Testis (tissue), 3 donors: ENCODE data around the gene PHRF1. TPM values are rescaled to one million over a fixed set of nuclear protein-coding genes. Genes with fewer than 3 reads are reported as not detected.

Experiments used
- DNase-seq: peaks from one replicate; pipeline ENCODE4 v3.0.0-alpha.2; 2019
- H3K27ac ChIP-seq, 2 donors: fragments of 200-600 bp; sonication (generic); one replicate each; pipeline ENCODE4 v1.5.1; 2019
- H3K27me3 ChIP-seq: fragments of 200-600 bp; sonication (generic); one replicate; pipeline ENCODE4 v1.5.1; 2019
- H3K36me3 ChIP-seq: fragments of 200-600 bp; sonication (generic); one replicate; pipeline ENCODE4 v1.5.1; 2017; ENCODE audit warnings: low read depth; ENCODE audit errors: missing control alignments
- H3K4me1 ChIP-seq: fragments of 200-600 bp; sonication (generic); one replicate; pipeline ENCODE4 v1.5.1; 2019
- H3K4me3 ChIP-seq, 2 donors: fragments of 200-600 bp; sonication (generic); one replicate each; pipeline ENCODE4 v1.5.1; 2017 to 2019
- H3K9me3 ChIP-seq: fragments of 200-600 bp; sonication (generic); one replicate; pipeline ENCODE4 v1.5.1; 2017
- CTCF ChIP-seq, 3 experiments: fragments of 450-650 bp in 2 of 3; fragments of 200-600 bp in 1 of 3; sonication (generic) in 1 of 3; IDR thresholded peaks; one replicate each; pipeline ENCODE4 v1.5.1; 2016 to 2019; ENCODE audit warnings: antibody characterized with exemption in 3 of 3, mild to moderate bottlenecking in 2 of 3, moderate library complexity in 1 of 3
- POLR2A ChIP-seq: fragments of 450-650 bp; IDR thresholded peaks from one replicate; pipeline ENCODE4 v1.6.1; 2017; ENCODE audit warnings: antibody characterized with exemption, mild to moderate bottlenecking, moderate library complexity
- WGBS, 2 donors: methylation state at CpG; one replicate each; pipeline ENCODE4 v1.1.5; 2018; 5-methylcytosine and 5-hydroxymethylcytosine counted together
- intact Hi-C: fragments of 100-400 bp; cut with DNase I; formaldehyde crosslinking; loops from one replicate; pipeline ENCODE4 v1.15.1; 2023; ENCODE audit warnings: low total_unique reads
- polyA plus RNA-seq: library from polyadenylated mRNA; stranded (reverse); fragments of 350-450 nt; fragmentation: Illumina TruSeq; extraction: RNeasy Lipid Tissue Mini Kit (QIAGEN cat#74804); gene quantifications from one replicate; pipeline ENCODE4 v1.2.3, GENCODE V29; 2014; ENCODE audit warnings: low read depth, low replicate concordance; ENCODE audit not compliant: insufficient read depth
- total RNA-seq, 2 donors: library from RNA; depleted of rRNA; stranded (reverse); fragments of >200 nt; gene quantifications; one replicate each; pipeline ENCODE4 v1.2.3, GENCODE V29; 2016

The PHRF1 gene
- total and polyA plus RNA-seq, 3 donors from 2014 or later: 30.2 to 74.4 (median 62.9) TPM

DNA sequence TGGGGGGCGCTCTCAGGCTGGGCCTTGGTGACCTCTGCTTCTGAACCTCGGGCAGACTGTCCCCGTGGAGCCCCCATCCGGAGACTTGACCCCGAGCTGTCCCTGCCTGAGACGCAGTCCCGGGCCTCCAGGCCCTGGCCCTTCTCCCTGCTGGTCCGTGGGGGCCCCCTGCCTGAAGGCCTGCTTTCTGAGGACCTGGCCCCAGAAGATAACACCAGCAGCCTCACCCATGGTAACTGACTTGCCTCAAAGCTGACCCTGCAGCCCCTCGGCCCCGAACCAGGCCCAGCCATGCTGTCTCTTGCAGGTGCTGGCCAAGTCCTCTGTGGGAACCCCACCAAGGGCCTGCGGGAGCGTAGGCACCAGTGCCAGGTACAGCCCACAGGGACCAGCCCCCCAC, 24.7 kb upstream of the PHRF1 start:
- Histone ChIP-seq H3K27ac (no peak overlapping the region), H3K27me3 (no peaks in the 10 kb centered on the region), H3K4me3 (no peak overlapping the region), H3K36me3 (no peaks in the 10 kb centered on the region), H3K9me3 (no peaks in the 10 kb centered on the region), H3K4me1 (peaks cover 12% of the 10 kb centered on the region)
- no peak for DNase-seq
- no peak for TF ChIP-seq CTCF (IDR thresholded peaks at IDR 0.05)
- no peak for TF ChIP-seq POLR2A
- WGBS, 2 donors: 54 to 72% methylated on average over 5 to 11 of the region's 12 CpGs
- intact Hi-C loops: loop anchor here (10.0 kb wide), 1 partner anchor 173 kb away; no protein-coding TSS in a partner anchor

DNA sequence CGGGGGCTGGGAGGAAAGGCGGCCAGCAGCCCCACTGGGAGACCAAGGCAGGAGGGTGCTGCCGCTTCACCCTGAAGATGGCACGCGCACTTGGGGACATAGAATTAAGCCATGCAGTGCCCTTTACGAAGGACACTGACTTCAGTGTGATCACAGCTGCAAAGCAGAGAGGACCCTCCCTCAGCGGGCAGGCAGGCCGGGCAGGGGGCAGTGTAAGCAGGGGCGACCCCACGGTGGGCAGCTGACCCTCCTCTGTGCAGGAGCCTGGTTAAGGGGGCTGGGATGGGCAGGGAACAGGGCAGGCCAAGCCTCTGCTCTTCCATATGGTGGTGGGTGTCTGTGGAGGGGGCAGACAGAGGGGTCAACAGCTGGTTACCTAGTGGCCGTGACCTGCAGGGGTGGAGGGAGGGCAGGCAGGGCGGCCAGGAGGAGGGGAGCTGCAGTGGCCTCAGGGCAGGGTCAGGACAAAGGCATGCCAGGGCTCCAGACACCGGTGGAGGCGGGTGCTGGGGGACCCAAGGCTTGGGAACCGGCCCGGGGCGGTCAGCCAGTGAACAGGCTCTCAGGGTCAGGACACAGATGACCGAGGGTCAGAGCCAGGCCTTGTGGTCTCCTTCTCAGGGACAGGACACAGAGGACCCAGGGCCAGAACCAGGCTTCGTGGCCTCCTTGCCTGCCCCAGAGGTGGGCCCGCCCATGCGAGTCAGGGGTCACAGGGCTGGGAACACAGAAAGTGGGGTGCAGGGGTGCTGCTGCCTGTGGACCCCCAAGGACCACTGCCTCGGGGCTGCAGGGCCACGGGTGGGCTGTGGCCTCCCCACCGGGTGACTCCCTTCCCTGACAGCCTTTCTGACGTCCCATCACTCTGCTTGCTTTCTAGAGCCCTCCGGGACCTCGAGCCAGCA, 22.9 kb upstream of the PHRF1 start:
- no peak for DNase-seq

DNA sequence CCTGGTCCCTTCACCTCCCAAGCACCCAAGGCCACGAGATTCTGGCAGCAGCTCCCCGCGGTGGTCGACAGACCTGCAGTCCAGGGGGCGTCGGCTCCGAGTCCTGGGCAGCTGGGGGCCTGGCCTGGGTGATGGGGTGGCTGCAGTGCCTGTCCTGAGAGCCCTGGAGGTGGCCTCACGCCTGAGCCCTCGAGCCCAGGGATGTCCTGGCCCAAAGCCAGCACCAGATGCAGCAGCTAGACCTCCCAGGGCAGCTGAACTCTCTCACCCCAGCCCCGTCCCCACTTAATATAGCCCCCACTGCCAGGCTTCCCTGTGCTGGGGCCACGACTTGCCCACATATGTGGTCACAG, 22.3 kb upstream of the PHRF1 start:
- H3K4me1 ChIP-seq: peaks cover 12% of the 10 kb centered on the region
- no peak overlapping the region for H3K4me3 ChIP-seq
- H3K36me3 ChIP-seq: no peaks in the 10 kb centered on the region
- DNase-seq: no peak
- H3K27me3 ChIP-seq: no peaks in the 10 kb centered on the region
- WGBS, 2 donors: 42 to 53% methylated on average over 8 to 10 of the region's 11 CpGs
- intact Hi-C loops: loop anchor here (10.0 kb wide), 1 partner anchor 171 kb away; no protein-coding TSS in a partner anchor
- no peaks in the 10 kb centered on the region for H3K9me3 ChIP-seq
- no peak overlapping the region for H3K27ac ChIP-seq
- TF ChIP-seq CTCF (IDR thresholded peaks at IDR 0.05) (no peak), POLR2A (no peak)

More for the DNA sequence above, 22.9 kb upstream of the PHRF1 start:
- Histone ChIP-seq H3K27me3 (no peaks in the 10 kb centered on the region), H3K4me1 (peaks cover 12% of the 10 kb centered on the region), H3K27ac (no peak overlapping the region), H3K4me3 (no peak overlapping the region), H3K36me3 (no peaks in the 10 kb centered on the region), H3K9me3 (no peaks in the 10 kb centered on the region)
- intact Hi-C loops: loop anchor here (10.0 kb wide), 1 partner anchor 171 kb away; no protein-coding TSS in a partner anchor
- no peak for TF ChIP-seq POLR2A
- no peak for TF ChIP-seq CTCF (IDR thresholded peaks at IDR 0.05)
- 78 to 81% methylated on average over 21 to 27 of the region's 27 CpGs for WGBS, 2 donors

DNA sequence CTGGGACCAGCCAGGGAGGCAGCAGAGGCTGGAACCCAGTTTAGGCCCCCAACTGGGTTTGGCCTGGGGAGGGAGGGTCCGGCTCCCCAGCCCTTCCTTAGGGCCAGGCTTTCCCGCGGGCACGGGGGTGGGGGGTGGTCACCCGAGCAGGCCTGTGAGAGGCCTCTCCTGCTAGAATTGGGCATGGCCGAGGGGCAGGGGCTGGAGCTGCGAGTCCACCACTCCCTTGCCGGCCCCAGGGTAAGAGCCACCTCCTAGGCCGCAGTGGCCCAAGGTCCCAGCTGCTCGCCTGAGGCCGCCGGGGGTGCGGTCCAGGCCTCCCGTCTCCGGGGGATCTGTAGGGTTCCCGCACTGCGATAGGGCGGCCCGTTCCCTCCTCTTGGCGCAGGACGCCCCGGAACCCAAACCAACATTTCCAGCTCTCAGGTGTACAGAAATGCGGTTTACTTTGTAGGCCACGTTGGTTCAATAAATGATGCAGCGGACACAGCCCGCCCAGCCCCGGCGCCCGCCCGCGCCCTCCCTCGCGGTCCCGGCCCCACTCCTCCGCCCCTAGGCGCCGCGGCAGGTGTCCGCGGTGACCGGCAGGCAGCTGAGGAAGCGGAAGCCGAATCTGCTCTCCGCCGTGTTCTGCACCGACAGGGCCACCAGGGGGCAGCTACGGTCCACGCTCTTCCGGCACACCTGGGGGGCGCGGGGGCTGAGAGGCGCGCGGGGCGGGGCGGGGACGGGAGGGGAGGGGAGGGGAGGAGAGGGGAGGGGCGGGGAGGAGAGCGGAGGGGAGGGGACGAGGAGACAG, 21.6 kb upstream of the PHRF1 start:
- DNase-seq: peak; percentile 76
- TF ChIP-seq CTCF (IDR thresholded peaks at IDR 0.05) (peak; percentile 29 to 59 (median 59)), POLR2A (no peak)
- intact Hi-C loops: loop anchor here (10.0 kb wide), 1 partner anchor 170 kb away; no protein-coding TSS in a partner anchor
- H3K27ac ChIP-seq: no peak overlapping the region
- H3K36me3 ChIP-seq: no peaks in the 10 kb centered on the region
- H3K27me3 ChIP-seq: no peaks in the 10 kb centered on the region
- H3K9me3 ChIP-seq: no peaks in the 10 kb centered on the region
- peaks cover 12% of the 10 kb centered on the region for H3K4me1 ChIP-seq
- WGBS, 2 donors: 0 to 9% methylated on average over 16 to 52 of the region's 60 CpGs
- peak overlapping the region; percentile 32 to 46 for H3K4me3 ChIP-seq
